HG02571 (cell line): ENCODE measurements around the gene CGREF1.
A peak's percentile ranks its signal among the peaks of the same experiment; 100 is the strongest.

Source experiments
- ATAC-seq: cut with Tn5 transposase; IDR thresholded peaks from one replicate; pipeline ENCODE4 v1.9.1; 2021; ENCODE audit warnings: mild to moderate bottlenecking, moderate library complexity; ENCODE audit not compliant: unreplicated experiment

Gene CGREF1

GRCh38 chr2:27089111-27089954 lies 29.6 kb downstream of the CGREF1 start:
- ATAC-seq, result no peak

DNA sequence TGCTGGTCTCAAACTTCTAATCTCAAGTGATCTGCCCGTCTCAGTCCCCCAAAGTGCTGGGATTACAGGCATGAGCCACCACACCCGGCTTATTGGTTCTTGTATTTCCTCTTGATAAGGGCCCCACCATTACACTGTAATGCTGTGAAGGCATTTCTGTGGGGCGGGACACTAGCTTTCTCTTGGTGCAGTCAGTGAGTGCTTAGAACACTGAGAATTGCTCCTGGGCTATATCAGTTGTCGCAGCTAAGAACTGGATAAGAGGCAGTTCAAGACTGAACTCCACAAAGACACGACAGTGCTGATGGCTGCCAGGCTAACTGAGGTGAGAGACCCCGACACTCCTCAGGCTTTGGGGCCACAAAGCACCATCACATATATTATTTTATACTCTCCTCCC lies 30.3 kb downstream of the CGREF1 start:
- ATAC-seq, result no peak

- no peak for ATAC-seq
Measured at GRCh38 chr2:27087823-27088410, 31.0 kb downstream of the CGREF1 start.

DNA sequence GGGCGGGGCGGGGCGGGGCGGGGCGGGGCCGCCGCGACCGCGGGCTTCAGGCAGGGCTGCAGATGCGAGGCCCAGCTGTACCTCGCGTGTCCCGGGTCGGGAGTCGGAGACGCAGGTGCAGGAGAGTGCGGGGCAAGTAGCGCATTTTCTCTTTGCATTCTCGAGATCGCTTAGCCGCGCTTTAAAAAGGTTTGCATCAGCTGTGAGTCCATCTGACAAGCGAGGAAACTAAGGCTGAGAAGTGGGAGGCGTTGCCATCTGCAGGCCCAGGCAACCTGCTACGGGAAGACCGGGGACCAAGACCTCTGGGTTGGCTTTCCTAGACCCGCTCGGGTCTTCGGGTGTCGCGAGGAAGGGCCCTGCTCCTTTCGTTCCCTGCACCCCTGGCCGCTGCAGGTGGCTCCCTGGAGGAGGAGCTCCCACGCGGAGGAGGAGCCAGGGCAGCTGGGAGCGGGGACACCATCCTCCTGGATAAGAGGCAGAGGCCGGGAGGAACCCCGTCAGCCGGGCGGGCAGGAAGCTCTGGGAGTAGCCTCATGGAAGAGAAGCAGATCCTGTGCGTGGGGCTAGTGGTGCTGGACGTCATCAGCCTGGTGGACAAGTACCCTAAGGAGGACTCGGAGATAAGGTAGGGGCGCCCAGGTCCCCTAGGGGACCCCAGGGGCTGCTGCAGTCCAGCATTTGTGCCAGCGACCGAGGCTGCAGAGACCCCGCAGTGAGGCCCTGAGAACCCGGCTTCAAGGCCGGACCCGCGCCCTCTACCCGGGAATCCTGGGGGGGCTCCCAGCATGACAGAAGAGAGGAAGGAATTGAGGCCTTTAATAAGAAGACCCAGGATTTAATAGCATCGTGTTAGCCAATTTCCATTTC lies 32.0 kb downstream of the CGREF1 start, which contains the start of gene KHK:
KHK (plus strand) TSS at position 49 of the 870 bp plus-strand sequence; CDS start at position 537, 488 bp downstream.
- ATAC-seq, result peak; percentile 2

DNA sequence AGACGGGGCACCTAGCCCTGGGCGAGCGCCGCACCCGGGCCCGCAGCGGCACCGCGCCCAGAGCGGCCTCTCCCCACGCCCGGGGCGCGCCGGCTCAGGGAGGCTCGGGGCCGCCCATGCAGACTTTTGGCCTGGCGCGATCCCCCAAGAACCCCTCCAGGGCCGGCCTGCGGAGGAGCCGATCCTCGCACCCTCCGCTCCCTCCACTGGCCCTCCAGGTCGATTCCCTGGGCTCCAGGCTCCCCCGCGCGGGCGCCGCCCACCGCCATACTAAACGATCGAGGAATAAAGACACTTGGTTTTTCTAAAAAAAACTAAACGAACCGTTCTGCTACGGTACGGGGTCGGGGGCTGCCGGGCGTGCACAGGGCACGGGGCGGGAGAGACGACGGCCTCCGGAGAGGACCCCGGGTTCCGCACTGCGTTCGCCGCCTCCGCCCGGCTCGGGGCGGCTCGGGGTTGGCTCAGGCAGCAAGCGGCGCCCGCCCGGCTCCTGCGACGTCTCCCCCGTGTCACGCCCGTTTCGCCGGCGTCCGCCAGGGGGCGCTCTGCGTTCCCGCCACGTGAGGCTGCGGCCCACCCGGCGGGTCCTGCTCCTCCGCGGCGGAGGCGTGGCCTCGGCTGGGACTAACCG lies 32.7 kb downstream of the CGREF1 start:
- peak; percentile 76 for ATAC-seq

GRCh38 chr2:27085673-27086089 lies 33.2 kb downstream of the CGREF1 start:
- ATAC-seq, result peak; percentile 14

DNA sequence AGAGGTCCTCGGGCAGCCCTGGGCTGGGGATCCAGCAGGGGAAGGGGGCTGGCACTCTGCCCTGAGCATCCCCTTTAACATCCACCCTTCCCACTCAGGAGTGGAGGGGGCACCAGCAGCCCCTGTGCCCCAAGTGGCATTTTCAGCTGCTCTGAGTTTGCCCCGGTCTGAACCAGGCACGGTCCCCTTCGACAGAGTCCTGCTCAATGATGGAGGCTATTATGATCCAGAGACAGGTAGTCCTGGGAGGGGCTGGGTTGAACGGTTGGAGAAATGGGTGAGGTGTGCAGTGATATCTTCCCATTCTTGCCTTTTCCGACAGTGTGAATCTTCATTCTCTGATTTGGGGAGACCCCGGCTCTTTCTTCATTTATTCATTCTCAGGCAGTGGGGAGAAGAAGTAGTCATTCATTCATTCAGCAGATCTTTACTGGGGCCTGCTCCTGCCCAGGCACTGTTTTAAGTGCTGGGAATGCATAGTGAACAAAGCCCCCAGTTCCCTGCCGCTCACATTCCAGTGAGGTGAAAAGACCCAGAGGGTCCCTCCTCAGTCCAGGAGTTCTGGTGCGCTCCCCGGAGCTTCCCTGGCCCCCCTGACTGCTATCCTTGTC lies 33.8 kb downstream of the CGREF1 start:
- ATAC-seq, result no peak

GRCh38 chr2:27084297-27085061 lies 34.4 kb downstream of the CGREF1 start:
- no peak for ATAC-seq

GRCh38 chr2:27083410-27084296 lies 35.3 kb downstream of the CGREF1 start:
- ATAC-seq, result no peak

- ATAC-seq, result no peak
Measured at GRCh38 chr2:27082773-27083409, 36.0 kb downstream of the CGREF1 start.

GRCh38 chr2:27081984-27082772 lies 36.8 kb downstream of the CGREF1 start:
- no peak for ATAC-seq

GRCh38 chr2:27080603-27080936 lies 38.4 kb downstream of the CGREF1 start:
- ATAC-seq, result no peak

DNA sequence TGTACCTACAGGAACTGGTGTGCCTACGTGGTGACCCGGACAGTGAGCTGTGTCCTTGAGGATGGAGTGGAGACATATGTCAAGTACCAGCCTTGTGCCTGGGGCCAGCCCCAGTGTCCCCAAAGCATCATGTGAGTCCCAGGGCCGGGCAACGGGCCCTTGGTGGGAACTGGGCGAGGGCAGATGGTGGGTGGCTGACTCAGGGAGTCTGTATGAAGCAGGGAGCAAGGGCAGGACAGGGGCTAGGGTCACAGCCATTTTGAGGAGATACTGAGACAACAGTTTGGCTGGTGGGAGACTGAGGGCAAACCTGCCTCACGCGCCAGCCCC lies 38.8 kb downstream of the CGREF1 start:
- ATAC-seq, result no peak

- ATAC-seq, result no peak
Measured at GRCh38 chr2:27079233-27080139, 39.4 kb downstream of the CGREF1 start.

GRCh38 chr2:27078267-27079194 lies 40.4 kb downstream of the CGREF1 start, which contains the start of gene EMILIN1:
TSS of gene EMILIN1 (plus strand) at chr2:27078615. CDS start at chr2:27079066, 451 bp downstream.
- no peak for ATAC-seq
